HG03280 (cell line): ENCODE results near the gene PAFAH1B1.

Experiments
- ATAC-seq: cut with Tn5 transposase; IDR thresholded peaks from one replicate; pipeline ENCODE4 v1.9.1; 2021; ENCODE audit warnings: mild to moderate bottlenecking, moderate library complexity; ENCODE audit not compliant: unreplicated experiment

The PAFAH1B1 gene

GRCh38 chr17:2701161-2701995 is 107.9 kb downstream of the PAFAH1B1 start:
- ATAC-seq, result no peak

GRCh38 chr17:2701996-2702741 is 108.7 kb downstream of the PAFAH1B1 start:
- ATAC-seq, result no peak

GRCh38 chr17:2703181-2703580 is 109.7 kb downstream of the PAFAH1B1 start:
- no peak for ATAC-seq

- no peak for ATAC-seq
Measured at GRCh38 chr17:2703606-2704005, 110.2 kb downstream of the PAFAH1B1 start.

- no peak for ATAC-seq
Measured at GRCh38 chr17:2704031-2704889, 110.8 kb downstream of the PAFAH1B1 start.

GRCh38 chr17:2704890-2705248 is 111.4 kb downstream of the PAFAH1B1 start:
- no peak for ATAC-seq

GRCh38 chr17:2705263-2705662 is 111.8 kb downstream of the PAFAH1B1 start:
- ATAC-seq, result no peak

- no peak for ATAC-seq
Measured at GRCh38 chr17:2705888-2706795, 112.7 kb downstream of the PAFAH1B1 start.

GRCh38 chr17:2706911-2707510 is 113.6 kb downstream of the PAFAH1B1 start:
- no peak for ATAC-seq

GRCh38 chr17:2707721-2708584 is 114.5 kb downstream of the PAFAH1B1 start:
- ATAC-seq, result no peak

- ATAC-seq, result no peak
Measured at GRCh38 chr17:2708585-2709182, 115.2 kb downstream of the PAFAH1B1 start.

- ATAC-seq, result no peak
Measured at GRCh38 chr17:2709183-2709661, 115.8 kb downstream of the PAFAH1B1 start.

- ATAC-seq, result no peak
Measured at GRCh38 chr17:2710071-2710802, 116.8 kb downstream of the PAFAH1B1 start.

GRCh38 chr17:2710803-2711607 is 117.6 kb downstream of the PAFAH1B1 start:
- ATAC-seq, result peak; percentile 18

GRCh38 chr17:2711608-2712299 is 118.3 kb downstream of the PAFAH1B1 start, which contains the start of gene CLUH:
Gene CLUH (minus strand): TSS chr17:2711764. CDS start chr17:2711661, 103 bp downstream.
- ATAC-seq, result peak; percentile 71
